CD14-positive monocyte (primary cell): ENCODE measurements around the gene NOP10. TPM values are rescaled to one million over a fixed set of nuclear protein-coding genes. Genes with fewer than 3 reads are reported as not detected.

Experiments used
- DNase-seq, 3 donors: peaks; one replicate each; pipeline ENCODE4 v3.0.0-alpha.2; 2011 to 2022
- H2AFZ ChIP-seq: 2 replicates; pipeline ENCODE4 v1.6.0; 2012; ENCODE audit warnings: mild to moderate bottlenecking, low read depth, low read length, inconsistent platforms; ENCODE audit not compliant: insufficient read depth, poor library complexity, severe bottlenecking
- H3K27ac ChIP-seq, 2 donors: 1 replicate in 1 of 2; 2 replicates in 1 of 2; pipeline ENCODE4 v1.5.1; 2012 to 2013; ENCODE audit warnings: low read length in 2 of 2, control low read depth in 1 of 2, inconsistent platforms in 1 of 2, low read depth in 1 of 2, mild to moderate bottlenecking in 1 of 2
- H3K27me3 ChIP-seq, 2 donors: one replicate each; pipeline versions ENCODE4 v1.6.0 to v1.6.1; 2011 to 2013; ENCODE audit warnings: low read length in 2 of 2; ENCODE audit not compliant: control insufficient read depth in 2 of 2, insufficient read depth in 2 of 2
- H3K36me3 ChIP-seq, 2 donors: replicated peaks in 1 of 2; 1 replicate in 1 of 2; 2 replicates in 1 of 2; pipeline versions ENCODE4 v1.5.1 to v1.6.1; 2012 to 2013; ENCODE audit warnings: low read length in 2 of 2, control low read depth in 1 of 2, inconsistent platforms in 1 of 2, mild to moderate bottlenecking in 1 of 2; ENCODE audit not compliant: insufficient read depth in 2 of 2, control insufficient read depth in 1 of 2
- H3K4me1 ChIP-seq, 2 donors: 1 replicate in 1 of 2; 2 replicates in 1 of 2; pipeline versions ENCODE4 v1.5.1 to v1.6.1; 2012 to 2013; ENCODE audit warnings: low read length in 2 of 2, control low read depth in 1 of 2, inconsistent platforms in 1 of 2, mild to moderate bottlenecking in 1 of 2, moderate library complexity in 1 of 2; ENCODE audit not compliant: insufficient read depth in 2 of 2, control insufficient read depth in 1 of 2
- H3K4me2 ChIP-seq: replicated peaks from 2 replicates; pipeline ENCODE3; 2012; ENCODE audit warnings: low read length, moderate library complexity, mild to moderate bottlenecking; ENCODE audit not compliant: poor library complexity, severe bottlenecking; ENCODE audit errors: extremely low read depth
- H3K4me3 ChIP-seq, 3 experiments: fragments of 200-600 bp in 1 of 3; sonication (generic) in 1 of 3; replicated peaks in 1 of 3; 1 replicate in 2 of 3; 2 replicates in 1 of 3; pipeline ENCODE4 v1.5.1; 2011 to 2013; ENCODE audit warnings: low read length in 3 of 3, mild to moderate bottlenecking in 3 of 3, control low read depth in 2 of 3, low read depth in 2 of 3, inconsistent platforms in 1 of 3, moderate library complexity in 1 of 3
- H3K79me2 ChIP-seq: 2 replicates; pipeline ENCODE4 v1.6.0; 2012; ENCODE audit warnings: mild to moderate bottlenecking, control low read depth, inconsistent platforms, low read length, moderate library complexity; ENCODE audit not compliant: insufficient read depth
- H3K9ac ChIP-seq: 2 replicates; pipeline ENCODE4 v1.6.0; 2017; ENCODE audit warnings: low read length, mild to moderate bottlenecking; ENCODE audit not compliant: insufficient read depth, poor library complexity, severe bottlenecking
- H3K9me3 ChIP-seq, 2 donors: replicated peaks in 1 of 2; 1 replicate in 1 of 2; 2 replicates in 1 of 2; pipeline versions ENCODE4 v1.5.1 to v1.6.1; 2012 to 2013; ENCODE audit warnings: low read length in 2 of 2, control low read depth in 1 of 2; ENCODE audit not compliant: control insufficient read depth in 1 of 2, insufficient read depth in 1 of 2
- H4K20me1 ChIP-seq: 2 replicates; pipeline ENCODE4 v1.6.0; 2012; ENCODE audit warnings: mild to moderate bottlenecking, low read length, control low read depth, moderate library complexity; ENCODE audit not compliant: insufficient read depth
- H3K27ac Mint-ChIP-seq, 7 donors: one replicate each; pipeline ENCODE4 v1.8.0; 2020; ENCODE audit warnings: mild to moderate bottlenecking in 7 of 7, mixed read lengths in 7 of 7, moderate library complexity in 6 of 7, inconsistent platforms in 2 of 7
- H3K27me3 Mint-ChIP-seq, 3 donors: one replicate each; pipeline ENCODE4 v1.8.0; 2021 to 2022; ENCODE audit warnings: low read depth in 3 of 3, mild to moderate bottlenecking in 3 of 3, mixed read lengths in 3 of 3, moderate library complexity in 3 of 3, inconsistent platforms in 1 of 3
- H3K36me3 Mint-ChIP-seq, 2 donors: one replicate each; pipeline ENCODE4 v1.8.0; 2020; ENCODE audit warnings: mixed read lengths in 2 of 2, inconsistent platforms in 1 of 2, mild to moderate bottlenecking in 1 of 2
- H3K4me1 Mint-ChIP-seq: one replicate; pipeline ENCODE4 v1.8.0; 2020; ENCODE audit warnings: mild to moderate bottlenecking, mixed read lengths
- H3K4me3 Mint-ChIP-seq, 2 donors: one replicate each; pipeline ENCODE4 v1.8.0; 2020; ENCODE audit warnings: mild to moderate bottlenecking in 2 of 2, mixed read lengths in 2 of 2, moderate library complexity in 1 of 2
- H3K9me3 Mint-ChIP-seq, 7 donors: one replicate each; pipeline ENCODE4 v1.8.0; 2020 to 2022; ENCODE audit warnings: mixed read lengths in 7 of 7, mild to moderate bottlenecking in 6 of 7, moderate library complexity in 6 of 7, inconsistent platforms in 2 of 7
- CTCF ChIP-seq: fragments of 200-600 bp; IDR thresholded peaks from one replicate; pipeline ENCODE4 v1.8.0; 2022; ENCODE audit warnings: antibody characterized with exemption, mild to moderate bottlenecking
- WGBS: methylation state at CpG from one replicate; pipeline ENCODE4 v1.1.5; 2013; ENCODE audit warnings: missing lambda C conversion rate; ENCODE audit not compliant: insufficient coverage; 5-methylcytosine and 5-hydroxymethylcytosine counted together
- intact Hi-C, 2 donors: fragments of 100-400 bp; cut with micrococcal nuclease; formaldehyde crosslinking; loops; one replicate each; pipeline versions ENCODE4 v1.15.0 to v1.15.1; 2023
- polyA plus RNA-seq, 3 donors: library from polyadenylated mRNA; depleted of rRNA in 1 of 3; unstranded in 2 of 3; stranded (reverse) in 1 of 3; fragments of 300-500 nt in 2 of 3; fragments of >200 nt in 1 of 3; fragmentation: Illumina TruSeq in 2 of 3; gene quantifications; 1 replicate in 2 of 3; 2 replicates in 1 of 3; pipeline ENCODE4 v1.2.3, GENCODE V29; 2012 to 2021

Gene NOP10
- polyA plus RNA-seq, 3 donors, result 260 to 677 (median 586) TPM

DNA sequence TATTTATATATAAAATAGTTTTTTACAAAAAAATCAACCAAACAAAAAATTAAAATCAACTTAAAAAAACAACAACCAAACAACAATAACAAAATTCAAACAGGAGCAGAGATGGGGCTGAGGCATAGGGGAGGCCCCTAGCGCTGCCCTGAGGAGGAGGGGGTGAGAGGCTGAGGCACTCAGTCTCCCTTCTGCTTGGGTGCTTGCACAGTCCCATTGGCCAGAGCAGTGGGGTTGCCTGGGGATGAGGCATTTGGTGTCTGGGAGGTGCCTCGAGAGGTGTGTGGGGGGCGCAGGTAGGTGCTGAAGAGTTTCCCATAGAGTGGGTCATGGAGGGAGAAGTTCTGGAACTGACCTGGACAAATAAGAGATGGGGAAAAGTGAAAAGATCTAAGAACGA is 16.0 kb upstream of the NOP10 start:
- Mint-ChIP-seq H3K9me3 (no peaks in the 10 kb centered on the region), H3K4me1 (no peaks in the 10 kb centered on the region), H3K36me3 (peaks cover 29 to 41% of the 10 kb centered on the region in 2 donors), H3K4me3 (no peak overlapping the region), H3K27ac (peak overlapping the region in 1 of 7 donors; percentile 54), H3K27me3 (peaks cover 0 to 3% (median 0%) of the 10 kb centered on the region in 3 donors)
- intact Hi-C loops, result no loop called here
- 100% methylated on average over 3 of the region's 4 CpGs for WGBS
- no peak for DNase-seq
- Histone ChIP-seq H3K4me1 (no peaks in the 10 kb centered on the region), H3K9ac (no peak overlapping the region), H3K27me3 (no peaks in the 10 kb centered on the region), H3K36me3 (peaks cover 13 to 61% of the 10 kb centered on the region in 2 donors), H2AFZ (no peak overlapping the region), H3K4me3 (no peak overlapping the region), H4K20me1 (no peaks in the 10 kb centered on the region), H3K9me3 (no peaks in the 10 kb centered on the region), H3K27ac (no peak overlapping the region), H3K79me2 (no peaks in the 10 kb centered on the region), H3K4me2 (no peak overlapping the region)
- TF ChIP-seq CTCF, result no peak

- H3K9ac ChIP-seq, result no peak overlapping the region
- H3K4me1 ChIP-seq, result no peaks in the 10 kb centered on the region
- TF ChIP-seq CTCF, result no peak
- Mint-ChIP-seq H3K36me3 (peaks cover 27 to 37% of the 10 kb centered on the region in 2 donors), H3K4me1 (no peaks in the 10 kb centered on the region), H3K27me3 (peaks cover 0 to 3% (median 0%) of the 10 kb centered on the region in 3 donors), H3K9me3 (no peaks in the 10 kb centered on the region), H3K27ac (no peak overlapping the region), H3K4me3 (no peak overlapping the region)
- no peak for DNase-seq
- 94% methylated on average over 2 of the region's 3 CpGs for WGBS
- H3K4me2 ChIP-seq, result no peak overlapping the region
- no peaks in the 10 kb centered on the region for H4K20me1 ChIP-seq
- H3K9me3 ChIP-seq, result no peaks in the 10 kb centered on the region
- H3K27me3 ChIP-seq, result no peaks in the 10 kb centered on the region
- no peak overlapping the region for H3K27ac ChIP-seq
- no peaks in the 10 kb centered on the region for H3K79me2 ChIP-seq
- H2AFZ ChIP-seq, result no peak overlapping the region
- intact Hi-C loops, result no loop called here
- peaks cover 13 to 57% of the 10 kb centered on the region in 2 donors for H3K36me3 ChIP-seq
- H3K4me3 ChIP-seq, result no peak overlapping the region
These were observed 15.4 kb upstream of the NOP10 start for GRCh38 chr15:34358367-34358766.
